Fibroblast of gingiva (primary cell): Measurements from ENCODE around the gene TMEM88.
"Not testable (repeated sequence)": the region's sequence is repeated elsewhere in the genome, so short reads cannot be mapped to it uniquely, and the experiment has no call there.

Experiments used
- DNase-seq: peaks from one replicate; pipeline ENCODE4 v3.0.0-alpha.2; 2011; ENCODE audit warnings: low read depth

Gene TMEM88

DNA sequence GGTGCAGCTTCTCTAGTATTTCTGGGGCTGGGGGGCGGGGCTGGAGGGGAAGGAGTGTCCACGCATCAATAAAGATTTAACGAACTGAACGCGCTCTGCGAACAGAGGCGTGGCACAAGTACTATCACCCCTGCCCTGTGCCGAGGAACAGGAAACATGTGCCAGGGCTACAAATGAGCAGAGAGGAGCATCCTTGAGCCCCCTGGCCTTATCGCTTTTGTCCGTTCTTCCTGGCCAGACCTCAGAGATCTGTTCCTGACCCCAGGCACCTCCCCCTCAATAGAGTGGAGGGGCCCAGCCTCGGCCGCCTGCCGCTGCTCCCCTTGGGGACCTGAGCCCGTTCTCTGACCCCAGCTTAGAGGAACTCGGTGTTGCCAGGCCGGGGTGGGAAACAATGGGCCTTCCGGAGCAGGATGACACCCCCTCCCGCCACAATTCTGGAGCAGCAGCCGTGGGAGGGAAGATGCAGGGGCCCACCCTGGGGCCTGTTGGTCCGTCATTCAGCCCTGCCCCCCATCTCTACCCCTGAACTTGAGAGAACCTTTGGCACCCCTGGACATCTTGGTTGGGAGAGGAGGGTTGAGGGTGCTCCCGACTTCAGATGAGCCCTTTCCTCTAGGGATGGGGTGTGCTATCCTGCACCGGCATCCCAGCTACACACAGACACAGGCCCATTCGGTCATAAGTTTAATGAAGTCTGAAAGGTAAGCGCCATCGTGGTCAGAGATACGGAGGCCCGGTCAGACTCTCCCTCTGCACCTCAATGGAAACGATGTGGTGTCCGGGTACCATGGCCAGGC is 1.3 kb downstream of the TMEM88 start:
- DNase-seq: peak; percentile 40

DNA sequence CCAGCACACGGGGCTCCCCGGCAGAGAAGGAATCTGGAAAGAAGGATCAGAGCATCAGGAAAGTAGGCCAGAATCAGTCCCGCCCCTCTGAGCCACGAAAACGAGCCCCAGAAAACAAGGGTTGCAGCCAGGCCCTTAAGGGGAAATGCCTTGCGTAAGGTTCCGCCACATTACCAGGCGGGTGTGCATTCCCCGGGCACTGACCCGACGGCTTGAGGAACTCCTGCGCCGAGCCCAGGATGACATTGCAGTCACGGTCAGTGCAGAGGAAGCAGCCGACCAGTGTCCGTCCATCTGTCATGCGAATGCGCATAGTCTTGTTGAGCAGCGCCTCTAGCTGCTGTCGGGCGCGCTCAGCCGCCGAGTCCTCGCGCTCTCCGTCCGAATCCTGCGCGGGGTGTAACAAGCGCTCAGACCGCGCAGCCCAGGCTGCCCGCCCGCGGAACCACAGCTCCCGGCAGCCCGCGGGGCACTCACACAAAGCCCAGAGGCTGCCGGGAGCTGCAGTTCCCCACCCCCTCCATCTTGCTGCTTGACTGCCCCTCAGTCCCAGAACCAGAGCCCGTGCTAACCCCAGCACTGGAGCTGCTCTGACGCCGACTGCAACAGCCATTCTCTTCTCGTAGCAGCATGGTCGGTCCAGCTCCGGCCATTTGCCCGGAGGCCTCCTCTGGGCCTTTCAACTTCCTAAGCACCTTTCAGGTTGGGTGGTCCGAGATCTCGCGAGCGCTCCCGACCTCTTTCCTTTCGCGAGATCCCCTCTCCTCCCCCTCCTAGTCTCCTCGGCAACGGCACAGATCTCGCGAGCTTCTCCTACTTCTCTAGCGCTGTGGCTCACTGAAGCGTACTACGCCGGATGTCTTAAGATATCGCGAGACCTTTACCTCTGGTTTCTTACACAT is 2.2 kb downstream of the TMEM88 start, which contains the start of gene NAA38:
TSS of gene NAA38 (minus strand) at position 749 of the 902 bp plus-strand sequence. CDS start at position 653, 96 bp downstream.
- peak; percentile 99 for DNase-seq

DNA sequence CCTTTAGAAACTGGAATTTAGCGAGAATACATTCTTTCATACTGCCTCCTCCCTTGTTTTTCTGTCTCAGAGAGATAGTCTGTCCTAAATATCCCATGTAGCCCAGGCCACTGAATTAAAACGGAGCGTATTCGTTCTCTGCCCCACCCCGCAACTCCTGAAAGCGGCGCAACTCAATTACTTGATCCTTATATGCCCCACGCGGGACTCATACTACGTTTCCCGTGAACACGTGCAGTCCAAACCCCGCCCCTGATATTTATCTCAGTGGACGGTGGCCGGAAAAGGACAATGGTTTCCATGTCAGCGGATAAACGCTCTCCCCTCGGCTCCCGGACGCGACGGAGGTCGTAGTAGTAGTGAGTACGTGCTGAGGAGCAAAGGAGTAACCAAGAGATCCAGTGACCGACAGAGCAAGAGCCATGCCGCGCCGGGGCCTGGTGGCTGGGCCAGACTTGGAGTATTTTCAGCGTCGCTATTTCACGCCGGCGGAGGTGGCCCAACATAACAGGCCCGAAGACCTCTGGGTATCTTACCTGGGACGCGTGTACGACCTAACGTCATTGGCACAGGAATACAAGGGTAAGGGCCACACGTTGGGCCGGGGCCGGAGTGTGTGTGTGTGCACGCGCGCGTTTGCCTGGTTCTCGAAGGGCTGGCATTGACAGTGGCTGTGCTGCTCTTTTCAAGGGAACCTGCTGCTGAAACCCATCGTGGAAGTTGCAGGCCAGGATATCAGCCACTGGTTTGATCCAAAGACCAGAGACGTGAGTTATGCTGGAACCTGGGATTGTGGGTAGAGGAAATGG is 3.1 kb downstream of the TMEM88 start, which contains the start of gene CYB5D1:
TSS of gene CYB5D1 (plus strand) at position 291 of the 809 bp plus-strand sequence. CDS start at position 423, 132 bp downstream.
- DNase-seq: peak; percentile 94

DNA sequence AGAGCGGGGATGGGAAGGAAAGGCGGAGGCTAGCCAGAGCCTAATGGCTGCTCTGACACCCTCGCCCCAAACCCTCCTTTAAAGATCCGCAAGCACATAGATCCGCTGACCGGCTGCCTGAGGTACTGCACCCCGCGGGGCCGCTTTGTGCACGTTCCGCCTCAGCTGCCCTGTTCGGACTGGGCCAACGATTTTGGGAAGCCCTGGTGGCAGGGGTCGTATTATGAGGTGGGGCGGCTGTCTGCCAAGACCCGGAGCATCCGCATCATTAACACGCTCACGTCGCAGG is 3.6 kb downstream of the TMEM88 start:
- peak; percentile 53 for DNase-seq

DNA sequence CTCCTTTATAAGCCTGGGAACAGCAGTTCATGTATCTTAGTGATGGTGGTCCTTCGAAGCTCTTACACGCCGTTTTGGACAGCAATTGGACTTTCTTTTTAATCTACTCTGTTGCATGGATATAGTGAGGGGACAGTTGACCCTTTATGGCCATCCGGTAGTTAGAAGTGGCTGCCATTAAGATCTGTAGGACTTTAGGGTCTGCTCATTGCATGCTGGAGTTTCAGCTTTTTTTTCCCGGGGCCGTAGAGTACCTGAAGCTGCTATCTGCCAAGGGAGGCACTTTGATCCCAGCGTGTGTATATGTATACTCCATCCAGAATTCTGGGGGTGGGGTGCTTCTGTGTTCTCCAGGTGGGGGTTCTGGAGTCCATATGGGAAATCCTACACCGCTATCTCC is 4.2 kb downstream of the TMEM88 start:
- DNase-seq: no peak

DNA sequence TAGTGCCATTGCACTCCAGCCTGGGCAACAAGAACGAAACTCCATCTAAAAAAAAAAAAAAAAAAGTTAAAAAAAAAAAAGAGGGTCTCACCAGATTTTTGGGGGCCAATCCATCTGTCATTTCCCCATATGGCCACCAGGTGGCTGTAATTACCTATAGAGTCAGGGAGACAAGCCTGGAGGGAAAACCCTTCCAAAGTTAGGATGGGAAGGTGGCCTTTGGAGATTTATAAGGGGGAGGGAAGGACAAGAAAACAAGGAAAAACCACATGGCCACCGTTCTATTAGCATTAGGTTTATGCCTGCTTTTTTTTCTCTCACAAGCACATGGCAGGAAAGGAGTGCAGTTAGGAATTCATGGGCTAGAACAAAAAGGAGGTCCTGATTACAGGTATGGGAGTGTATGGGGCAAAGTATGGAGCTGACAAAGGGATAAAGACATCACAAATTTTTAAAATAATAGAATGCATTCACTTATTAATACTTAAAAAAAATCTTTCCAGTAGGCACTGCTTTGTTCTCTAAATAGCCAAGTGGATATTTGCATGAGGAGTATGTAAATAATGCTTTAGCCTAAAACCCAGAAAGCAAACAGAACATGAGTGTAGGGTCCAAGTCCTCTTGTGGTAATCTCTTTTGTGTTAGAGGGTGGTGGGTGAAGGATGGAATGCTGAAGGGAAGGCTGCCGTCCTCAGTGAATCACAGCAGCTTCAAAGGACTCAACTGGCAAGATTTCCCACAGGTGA is 8.0 kb downstream of the TMEM88 start:
- peak; percentile 23 for DNase-seq

DNA sequence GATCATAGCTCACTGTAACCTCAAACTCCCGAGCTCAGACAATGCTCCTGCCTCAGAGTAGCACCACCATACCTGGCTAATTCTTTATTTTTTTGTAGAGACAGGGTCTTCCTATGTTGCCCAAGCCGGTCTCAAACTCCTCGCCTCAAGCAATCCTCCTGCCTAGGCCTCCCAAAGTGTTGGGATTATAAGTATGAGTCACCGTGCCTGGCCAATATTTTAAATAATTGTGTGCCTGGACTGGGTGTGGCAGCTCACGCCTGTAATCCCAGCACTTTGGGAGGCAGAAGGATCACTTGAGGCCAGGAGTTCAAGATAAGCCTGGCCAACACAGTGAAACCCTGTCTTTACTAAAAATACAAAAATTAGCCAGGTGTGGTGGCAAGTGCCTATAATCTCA is 9.5 kb downstream of the TMEM88 start:
- not testable (repeated sequence) for DNase-seq

DNA sequence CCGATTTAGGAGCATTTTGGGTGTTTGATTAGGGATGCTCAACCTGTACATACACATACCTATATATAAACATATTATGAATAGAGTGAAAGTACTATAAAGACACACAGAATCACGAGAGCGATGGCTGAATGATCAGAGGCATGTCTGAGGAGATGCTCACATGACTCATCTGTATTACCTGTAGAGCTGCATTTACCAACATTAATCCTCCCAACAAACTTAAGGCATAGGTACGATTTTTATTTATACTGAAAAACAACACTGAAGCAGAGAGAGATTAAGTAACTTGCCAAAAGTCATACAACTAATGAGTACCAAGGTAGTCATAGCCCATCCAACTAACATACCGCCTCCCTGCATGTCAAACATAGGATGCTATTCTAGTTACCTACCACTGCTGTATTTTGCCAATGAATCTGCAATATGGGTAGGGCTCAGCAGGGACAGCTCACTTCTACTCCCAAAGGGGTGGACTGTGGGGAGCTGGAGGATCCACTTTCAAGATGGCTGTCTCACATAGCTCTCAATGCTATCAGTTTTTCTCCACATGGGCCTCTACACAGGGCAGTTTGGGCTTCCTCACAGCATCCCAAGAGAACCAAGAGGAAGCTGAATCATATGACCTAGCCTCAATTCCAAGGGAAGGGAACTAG is 10.3 kb downstream of the TMEM88 start:
- no peak for DNase-seq

DNA sequence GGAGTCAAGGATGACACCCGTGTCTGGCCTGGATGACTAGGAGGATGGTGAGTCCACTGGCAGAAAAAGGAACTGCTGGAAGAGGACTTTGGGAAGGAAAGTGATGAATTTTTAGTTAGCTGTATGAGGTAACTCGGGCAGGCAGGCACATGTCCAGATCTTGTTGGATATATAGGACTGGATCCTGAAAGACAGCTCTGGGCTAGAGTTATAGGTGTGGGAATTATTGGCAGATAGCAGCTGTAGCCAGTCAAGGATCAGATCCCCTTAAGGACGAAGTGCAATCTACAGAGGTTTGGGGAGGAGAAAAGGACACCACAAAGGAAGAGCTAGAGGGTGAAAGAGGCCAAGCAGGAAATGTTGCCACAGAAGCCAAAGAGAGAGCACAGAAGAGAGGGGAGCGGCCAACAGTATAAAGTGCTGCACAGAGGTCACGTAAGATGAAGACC is 13.0 kb downstream of the TMEM88 start:
- DNase-seq: no peak

DNA sequence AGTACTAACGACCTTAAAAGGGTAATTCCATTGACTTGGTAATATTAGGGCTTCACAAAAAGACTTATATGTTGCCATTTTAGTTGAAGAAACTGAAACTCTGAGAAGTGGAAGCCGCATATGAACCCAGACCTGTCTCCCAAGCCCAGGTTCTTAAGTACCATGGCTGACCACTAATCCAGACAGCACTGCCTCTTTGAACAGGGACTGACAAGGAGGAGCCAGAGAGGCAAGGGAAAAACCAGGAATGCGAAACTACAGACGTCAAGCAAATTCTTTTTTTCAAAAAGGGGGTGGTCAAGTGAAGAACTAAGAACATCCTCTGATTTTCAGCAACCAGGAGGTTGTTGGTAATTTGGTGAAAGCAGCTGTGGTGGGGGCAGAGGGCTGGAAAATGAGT is 18.2 kb downstream of the TMEM88 start:
- DNase-seq: no peak

DNA sequence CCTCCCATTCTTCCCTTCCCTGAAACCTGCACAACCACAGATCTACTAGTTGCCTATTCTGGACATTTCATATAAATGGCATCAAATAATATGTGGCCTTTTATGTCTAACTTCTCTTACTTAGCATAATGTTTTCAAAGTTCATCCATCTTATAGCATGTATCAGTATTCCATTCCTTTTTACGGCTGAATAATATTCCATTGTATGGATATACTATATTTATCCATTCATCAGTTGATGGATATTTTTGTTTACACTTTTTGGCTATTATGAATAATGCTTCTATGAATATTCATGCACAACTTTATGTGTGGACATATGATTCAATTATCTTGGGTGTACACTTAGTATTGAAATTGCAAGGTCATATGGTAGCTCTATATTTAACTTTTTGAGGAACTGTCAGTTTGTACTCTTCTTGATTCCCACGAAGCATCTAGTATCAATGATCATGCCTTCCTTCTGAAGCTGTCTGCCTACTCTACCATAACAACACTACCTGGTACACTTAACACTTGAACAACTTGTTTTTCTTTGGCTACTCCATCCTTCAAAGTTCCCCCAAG is 21.0 kb downstream of the TMEM88 start:
- DNase-seq: no peak

DNA sequence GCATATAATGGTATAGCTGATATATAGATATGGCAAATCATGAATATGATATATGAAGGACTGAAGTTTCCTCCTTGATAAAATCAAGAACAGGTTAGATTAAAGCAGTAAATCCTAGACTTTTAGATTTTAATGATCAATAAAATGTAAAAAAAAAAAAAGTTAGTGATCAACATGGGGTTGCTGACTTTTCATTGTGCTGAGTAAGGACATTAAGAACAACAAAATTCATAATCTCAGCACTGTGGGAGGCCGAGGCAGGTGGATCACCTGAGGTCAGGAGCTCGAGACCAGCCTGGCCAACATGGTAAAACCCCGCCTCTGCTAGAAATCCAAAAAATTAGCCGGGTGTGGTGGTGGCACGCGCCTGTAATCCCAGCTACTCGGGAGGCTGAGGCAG is 23.4 kb downstream of the TMEM88 start:
- DNase-seq: no peak

DNA sequence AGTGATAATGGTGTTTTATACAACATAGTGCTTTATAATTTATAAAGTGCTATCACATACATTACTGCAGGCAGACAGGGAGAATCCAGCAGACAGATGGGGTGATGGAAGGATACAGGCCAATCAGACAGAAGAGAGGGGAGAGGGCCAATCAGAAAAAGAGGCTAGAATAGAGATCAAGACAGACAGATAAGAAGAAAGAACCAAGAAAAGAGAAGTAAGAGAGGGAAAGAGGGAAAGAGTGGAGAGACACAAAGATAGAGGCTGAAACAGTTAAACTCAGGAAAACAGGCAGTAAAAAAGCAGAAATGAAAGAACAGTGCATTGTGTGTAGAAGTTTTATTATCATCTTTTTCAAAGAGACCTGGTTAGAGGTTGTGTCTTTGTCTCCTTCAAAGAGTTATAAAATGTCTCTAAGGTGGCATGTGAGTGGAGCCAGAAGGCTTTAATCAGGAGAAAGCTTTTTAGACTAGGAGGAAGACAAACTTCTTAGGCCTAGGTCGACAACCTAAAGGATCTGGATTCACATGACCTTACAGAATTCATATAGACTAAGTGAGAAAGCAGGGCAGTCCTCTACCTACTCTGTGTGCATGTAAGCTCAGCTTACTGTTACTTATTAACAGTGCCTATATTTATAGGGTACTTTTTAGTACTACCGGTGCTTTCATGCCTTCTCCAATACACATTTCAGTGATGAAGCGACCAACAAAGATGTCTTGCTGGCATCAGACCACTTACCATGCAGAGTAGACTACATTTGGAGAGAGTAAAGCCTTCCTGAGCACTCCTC is 25.4 kb downstream of the TMEM88 start:
- no peak for DNase-seq

DNA sequence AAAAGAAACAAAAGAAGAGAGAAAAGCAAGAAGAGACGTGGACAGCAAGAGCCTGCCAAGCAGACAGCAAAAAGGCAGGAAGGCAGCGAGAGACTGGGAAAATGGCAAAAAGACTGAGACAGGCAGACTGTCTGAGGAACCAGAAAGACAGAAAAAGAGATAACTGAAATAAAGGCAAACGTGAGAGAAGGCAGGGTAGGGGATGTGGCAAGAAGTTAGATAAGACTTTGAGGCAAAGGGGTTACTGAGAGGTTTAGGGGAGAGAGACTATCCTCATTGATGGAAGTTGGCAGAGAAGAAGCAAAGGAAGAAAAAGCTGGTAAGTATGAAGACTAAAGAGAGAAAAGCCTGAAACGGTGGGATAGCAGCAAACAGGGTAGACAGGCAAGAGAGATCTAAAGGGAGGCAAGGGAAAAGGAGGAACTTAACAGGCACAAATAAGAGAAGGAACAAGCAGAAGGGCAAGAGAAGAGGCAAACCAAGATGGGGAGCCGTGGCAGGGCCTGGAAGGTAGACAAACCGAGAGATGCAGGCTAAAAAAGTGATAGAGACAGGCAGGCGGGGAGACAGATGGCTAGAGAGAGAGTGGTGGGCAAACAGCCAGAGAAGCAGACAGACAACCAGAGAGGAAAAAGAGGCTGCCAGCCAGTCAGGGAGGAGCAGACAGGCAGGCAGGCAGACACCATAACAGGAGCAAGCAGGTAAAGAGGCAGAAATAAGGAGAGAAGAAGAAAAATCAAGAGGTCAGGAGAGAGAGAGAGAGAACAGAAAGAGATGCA is 26.6 kb downstream of the TMEM88 start:
- DNase-seq: no peak

DNA sequence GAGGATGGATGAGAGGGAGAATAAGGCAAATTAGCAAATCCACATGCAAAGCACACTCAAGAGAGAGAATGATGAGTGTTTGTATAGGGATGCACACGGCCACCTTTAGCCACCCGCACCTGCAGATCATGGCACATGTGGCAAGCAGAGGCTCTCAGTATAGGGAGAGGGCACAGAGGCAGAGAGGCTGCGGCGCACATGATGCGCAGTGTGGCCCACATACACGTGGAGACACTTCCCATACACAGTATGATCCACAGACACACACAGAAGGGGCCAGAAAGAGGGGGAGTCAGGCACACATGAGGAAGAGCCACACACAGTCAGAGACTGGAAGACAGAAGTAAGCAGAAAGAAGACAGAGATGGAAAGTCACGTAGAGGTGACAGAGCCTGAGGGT is 27.2 kb downstream of the TMEM88 start:
- no peak for DNase-seq

DNA sequence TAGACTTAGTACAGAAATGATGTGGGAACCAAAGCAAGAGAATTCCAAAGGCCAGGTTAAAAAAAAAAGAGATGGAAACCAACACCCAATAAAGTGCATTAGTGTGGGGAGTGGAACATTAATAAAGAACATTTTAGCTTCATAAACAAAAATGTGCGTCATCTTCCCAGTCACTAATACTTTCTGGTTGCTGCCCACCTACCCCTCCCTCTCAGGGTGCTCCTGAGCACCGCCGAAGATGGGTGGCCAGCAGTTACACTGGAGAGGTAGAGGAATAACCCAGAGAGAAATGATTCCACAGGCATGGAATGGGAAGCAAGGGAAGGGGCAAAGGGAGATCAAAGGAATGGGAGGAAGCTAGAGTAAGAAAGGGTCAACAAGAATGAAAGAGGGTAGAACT is 27.8 kb downstream of the TMEM88 start:
- no peak for DNase-seq

DNA sequence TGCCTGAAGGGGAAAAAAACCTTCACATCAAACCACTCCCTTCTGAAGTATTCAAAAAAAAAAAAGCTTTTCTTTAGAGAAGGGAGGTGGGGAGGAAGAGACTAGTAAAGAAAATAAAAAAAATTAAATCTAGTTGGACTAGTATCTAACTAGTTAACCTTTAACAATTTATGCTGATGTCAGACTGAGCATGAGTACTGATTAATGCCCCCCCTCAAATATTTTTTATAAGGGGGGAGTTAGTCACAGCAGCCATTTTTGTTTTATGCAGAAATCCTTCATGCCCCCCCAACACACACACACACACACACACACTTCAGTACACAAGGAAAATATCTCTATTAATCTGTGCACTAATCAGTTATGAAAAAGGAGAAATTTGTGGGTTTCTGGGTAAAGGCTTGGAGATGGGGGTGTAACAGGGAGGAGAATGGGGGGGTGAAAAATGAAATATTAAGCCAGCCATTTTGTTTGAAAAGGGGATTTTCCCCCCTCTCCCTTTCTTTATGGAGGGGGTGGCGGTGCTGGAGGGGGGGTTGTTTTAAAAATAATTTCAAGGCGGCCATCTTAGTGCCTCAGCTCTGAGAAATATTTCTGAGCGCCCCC is 29.0 kb downstream of the TMEM88 start:
- DNase-seq: peak; percentile 48

DNA sequence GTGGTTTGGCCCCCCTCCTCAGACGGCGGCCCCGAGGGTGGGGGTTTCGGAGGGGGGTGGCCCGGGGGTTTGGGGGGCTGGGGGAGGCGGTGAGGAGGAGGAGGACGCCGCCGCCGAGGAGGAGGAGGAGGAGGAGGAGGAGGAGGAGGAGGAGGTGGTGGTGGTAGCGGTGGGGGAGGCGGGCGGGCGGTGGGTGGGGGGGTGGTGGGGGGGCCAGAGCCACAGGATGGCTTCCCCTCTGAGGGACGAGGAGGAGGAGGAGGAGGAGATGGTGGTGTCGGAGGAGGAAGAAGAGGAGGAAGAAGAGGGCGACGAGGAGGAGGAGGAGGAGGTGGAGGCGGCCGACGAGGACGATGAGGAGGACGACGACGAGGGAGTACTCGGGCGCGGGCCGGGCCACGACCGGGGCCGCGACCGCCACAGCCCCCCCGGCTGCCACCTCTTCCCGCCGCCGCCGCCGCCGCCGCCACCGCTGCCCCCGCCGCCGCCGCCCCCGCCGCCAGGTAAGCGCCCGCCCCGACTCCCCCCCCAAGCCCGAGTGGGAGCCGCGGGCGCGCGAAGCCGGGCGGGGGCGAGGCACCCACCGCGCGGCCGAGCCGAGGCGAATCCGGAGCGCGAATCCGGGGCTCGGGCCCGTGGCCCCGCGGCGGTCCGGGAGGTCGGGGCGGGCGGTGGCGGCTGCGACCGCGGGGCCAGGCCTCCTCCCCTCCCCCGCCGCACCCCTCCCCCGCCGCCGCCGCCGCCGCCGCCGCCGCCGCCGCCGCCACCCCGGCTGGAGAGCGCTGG is 29.9 kb downstream of the TMEM88 start:
- no peak for DNase-seq
